GM12865 (cell line): ENCODE measurements around the gene VGLL3.

ENCODE experiments used
- DNase-seq: peaks from one replicate; pipeline ENCODE4 v3.0.0; 2010; ENCODE audit warnings: low read depth
- H3K4me3 ChIP-seq: 2 replicates; pipeline ENCODE4 v1.5.1; 2011; ENCODE audit warnings: mild to moderate bottlenecking, low read depth, low read length, control low read depth
- TF ChIP-seq, protein P1 (sequence below): IDR thresholded peaks from 2 replicates; pipeline ENCODE4 v1.5.1; 2011; ENCODE audit warnings: low read length, control low read depth, low read depth, inconsistent platforms; ENCODE audit not compliant: insufficient read depth; ENCODE audit errors: missing control alignments

VGLL3 gene

DNA sequence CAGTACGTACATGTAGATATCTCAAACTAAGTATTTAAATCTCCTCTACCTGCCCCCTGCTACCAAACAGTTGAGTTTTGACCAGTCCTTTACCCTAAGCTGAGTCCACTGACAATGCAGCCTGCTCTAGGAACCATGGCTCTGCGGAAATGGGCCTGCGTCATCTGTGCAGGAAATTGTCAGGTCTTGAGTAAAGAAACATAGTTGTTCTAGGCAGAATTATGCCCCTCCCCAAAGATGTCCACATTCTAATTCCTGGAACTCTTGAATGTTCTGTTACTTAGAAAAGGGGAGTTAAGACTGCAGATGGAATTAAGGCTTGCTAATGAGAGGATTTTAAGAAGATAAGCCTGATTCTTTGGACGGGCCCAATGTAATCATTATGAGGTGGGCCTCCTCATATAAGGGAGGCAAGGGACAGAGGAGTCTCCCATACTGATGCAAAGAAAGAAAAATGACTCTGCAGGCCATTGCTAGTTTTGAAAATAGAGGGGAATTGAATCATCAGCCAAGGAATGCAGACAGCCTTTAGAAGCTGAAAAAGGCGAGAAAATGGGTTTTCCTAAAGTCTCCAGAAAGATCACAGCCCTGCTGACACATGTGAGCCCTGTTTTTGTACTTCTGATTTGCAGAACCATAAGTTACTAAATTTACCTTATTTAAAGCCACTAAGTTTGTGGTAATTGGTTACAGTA lies 5.5 kb upstream of the VGLL3 start:
- TF ChIP-seq, protein P1, sequence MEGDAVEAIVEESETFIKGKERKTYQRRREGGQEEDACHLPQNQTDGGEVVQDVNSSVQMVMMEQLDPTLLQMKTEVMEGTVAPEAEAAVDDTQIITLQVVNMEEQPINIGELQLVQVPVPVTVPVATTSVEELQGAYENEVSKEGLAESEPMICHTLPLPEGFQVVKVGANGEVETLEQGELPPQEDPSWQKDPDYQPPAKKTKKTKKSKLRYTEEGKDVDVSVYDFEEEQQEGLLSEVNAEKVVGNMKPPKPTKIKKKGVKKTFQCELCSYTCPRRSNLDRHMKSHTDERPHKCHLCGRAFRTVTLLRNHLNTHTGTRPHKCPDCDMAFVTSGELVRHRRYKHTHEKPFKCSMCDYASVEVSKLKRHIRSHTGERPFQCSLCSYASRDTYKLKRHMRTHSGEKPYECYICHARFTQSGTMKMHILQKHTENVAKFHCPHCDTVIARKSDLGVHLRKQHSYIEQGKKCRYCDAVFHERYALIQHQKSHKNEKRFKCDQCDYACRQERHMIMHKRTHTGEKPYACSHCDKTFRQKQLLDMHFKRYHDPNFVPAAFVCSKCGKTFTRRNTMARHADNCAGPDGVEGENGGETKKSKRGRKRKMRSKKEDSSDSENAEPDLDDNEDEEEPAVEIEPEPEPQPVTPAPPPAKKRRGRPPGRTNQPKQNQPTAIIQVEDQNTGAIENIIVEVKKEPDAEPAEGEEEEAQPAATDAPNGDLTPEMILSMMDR = no peak
- DNase-seq = no peak

DNA sequence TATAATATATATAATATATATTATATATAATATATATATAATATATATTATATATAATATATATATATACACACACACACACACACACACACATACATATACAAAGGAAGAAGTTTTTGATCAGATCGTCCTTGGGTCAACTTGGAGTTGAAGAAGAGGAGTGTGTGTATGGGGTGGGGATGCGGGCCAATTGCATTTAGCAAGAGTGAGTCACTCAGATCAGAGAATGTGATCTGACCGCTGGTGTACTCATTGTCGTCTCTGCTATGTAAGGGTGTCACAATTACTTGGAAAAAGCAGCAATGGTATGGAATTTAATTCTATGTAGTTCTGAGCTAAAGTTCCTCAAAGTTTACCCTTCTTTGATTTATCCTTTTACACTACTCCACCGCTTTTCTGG lies 4.6 kb upstream of the VGLL3 start:
- TF ChIP-seq, protein P1 = no peak
- no peak overlapping the region for H3K4me3 ChIP-seq
- DNase-seq = no peak

More for the DNA sequence above, 5.5 kb upstream of the VGLL3 start:
- H3K4me3 ChIP-seq = no peak overlapping the region

DNA sequence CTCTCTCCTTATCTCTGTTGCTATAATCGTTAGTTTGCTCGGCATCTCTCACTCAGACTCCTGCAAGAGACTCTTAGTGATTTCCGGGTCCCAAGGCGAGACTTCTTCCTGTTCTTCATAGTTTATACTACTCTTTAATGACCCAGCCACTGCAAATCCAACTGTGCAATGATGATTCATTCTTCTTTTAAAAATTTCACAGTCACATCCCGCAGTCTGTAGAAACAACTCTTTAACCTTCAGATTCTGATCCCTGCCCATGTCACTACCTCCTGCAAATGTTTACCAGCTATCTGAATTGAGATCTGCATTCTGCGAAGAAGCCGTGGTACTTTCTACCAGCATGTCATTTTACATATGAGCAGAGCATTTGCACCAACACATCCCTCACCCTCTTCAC lies 2.8 kb upstream of the VGLL3 start:
- no peak overlapping the region for H3K4me3 ChIP-seq
- no peak for DNase-seq
- TF ChIP-seq, protein P1 = no peak

DNA sequence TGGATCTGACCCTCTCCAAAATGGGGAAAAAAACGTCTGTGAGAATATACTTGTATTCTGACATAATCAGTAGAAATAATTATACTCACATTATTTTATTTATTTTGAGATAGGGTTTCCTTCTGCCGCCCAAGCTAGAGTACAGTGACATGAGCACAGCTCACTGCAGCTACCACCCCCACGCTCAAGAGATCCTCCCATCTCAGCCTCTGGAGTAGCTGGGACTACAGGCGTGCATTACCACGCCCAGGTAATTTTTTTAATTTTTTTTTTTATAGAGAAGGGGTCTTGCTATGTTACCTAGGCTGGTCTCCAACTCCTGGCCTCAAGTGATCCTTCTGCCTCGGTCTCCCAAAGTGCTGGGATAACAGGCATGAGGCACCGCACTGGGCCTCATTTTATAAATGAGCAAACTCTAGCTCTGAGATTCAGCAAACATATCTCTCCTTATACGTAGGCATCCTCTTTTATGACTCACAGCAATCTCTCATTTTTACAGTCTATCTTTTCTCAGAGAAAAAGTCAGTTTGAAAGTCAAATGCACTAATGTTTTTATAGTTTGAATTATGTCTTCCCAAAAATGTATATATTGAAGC lies 989 bp upstream of the VGLL3 start:
- TF ChIP-seq, protein P1 = no peak
- H3K4me3 ChIP-seq = no peak overlapping the region
- no peak for DNase-seq

DNA sequence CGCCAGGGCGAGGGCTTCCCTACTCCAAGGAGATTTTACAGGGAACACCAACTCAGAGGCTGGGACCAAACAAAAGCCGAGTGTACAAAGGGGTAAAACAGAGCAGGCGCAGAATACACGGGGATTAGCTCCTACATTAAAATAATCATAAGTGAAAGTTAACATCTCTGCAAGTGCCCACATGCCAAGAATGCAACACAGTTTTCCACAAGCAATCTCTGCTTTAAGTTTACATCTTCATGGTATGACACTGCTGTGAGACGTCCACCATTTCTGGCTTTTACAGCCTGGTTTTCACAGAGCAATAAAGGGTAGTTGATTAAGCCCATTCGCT lies 500 bp upstream of the VGLL3 start:
- TF ChIP-seq, protein P1 = no peak
- no peak overlapping the region for H3K4me3 ChIP-seq
- DNase-seq = no peak

DNA sequence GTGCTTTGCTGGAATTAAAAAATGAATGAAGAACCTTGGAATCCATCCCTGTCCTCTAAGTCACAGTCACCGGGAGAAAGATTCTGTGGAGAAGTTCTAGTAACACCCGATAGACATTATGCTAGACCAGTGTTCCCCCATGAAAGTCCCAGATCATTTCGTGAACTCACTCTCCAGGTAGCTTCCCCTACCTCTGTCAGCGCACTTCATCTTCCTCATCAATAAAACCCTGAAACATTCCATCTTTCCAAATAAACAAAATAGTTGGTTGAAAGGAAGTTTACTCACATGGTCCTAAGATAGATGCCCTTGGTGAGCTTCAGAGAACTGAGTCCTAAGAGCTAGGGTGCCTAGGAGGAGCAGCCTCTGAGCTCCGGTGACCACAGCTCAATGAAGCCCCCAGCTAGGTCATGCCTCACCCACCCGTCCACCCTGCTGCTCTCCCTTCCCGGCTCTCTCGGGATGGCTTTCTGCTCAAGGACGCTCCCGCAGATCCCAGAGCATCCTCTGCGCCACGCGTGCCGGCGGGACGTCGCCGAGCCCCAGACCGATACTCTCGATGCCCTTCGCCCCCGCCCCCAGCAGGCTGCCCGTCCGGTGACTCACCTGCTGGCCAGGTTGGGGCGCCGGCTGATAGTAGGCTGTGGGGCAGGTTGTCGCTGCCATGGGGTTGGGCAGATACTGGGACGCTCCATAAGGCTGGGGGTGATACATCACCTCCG lies 776 bp downstream of the VGLL3 start:
- no peak for DNase-seq

More for the DNA sequence above, 776 bp downstream of the VGLL3 start:
- H3K4me3 ChIP-seq = no peak overlapping the region
- TF ChIP-seq, protein P1 = no peak
